GM21423 (cell line): Measurements from ENCODE around the gene C2CD4C.
"Not testable (repeated sequence)": the region's sequence is repeated elsewhere in the genome, so short reads cannot be mapped to it uniquely, and the experiment has no call there.

ENCODE experiments used
- ATAC-seq: cut with Tn5 transposase; IDR thresholded peaks from one replicate; pipeline ENCODE4 v1.9.1; 2021; ENCODE audit warnings: mild to moderate bottlenecking, moderate library complexity; ENCODE audit not compliant: unreplicated experiment

Gene C2CD4C

DNA sequence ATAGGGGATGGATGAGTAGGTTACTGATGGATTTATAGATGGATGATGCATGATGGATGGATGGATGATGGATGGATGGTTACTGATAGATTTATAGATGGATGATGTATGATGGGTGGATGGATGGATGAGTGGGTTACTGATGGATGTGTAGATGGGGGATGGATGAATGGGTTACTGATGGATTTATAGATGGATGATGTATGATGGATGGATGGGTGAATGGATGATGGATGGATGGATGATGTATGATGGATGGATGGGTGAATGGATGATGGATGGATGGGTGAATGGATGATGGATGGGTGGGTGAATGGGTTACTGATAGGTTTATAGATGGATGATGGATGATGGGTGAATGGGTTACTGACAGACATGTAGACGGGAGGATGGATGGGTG, 6.3 kb upstream of the C2CD4C start:
- no peak for ATAC-seq

DNA sequence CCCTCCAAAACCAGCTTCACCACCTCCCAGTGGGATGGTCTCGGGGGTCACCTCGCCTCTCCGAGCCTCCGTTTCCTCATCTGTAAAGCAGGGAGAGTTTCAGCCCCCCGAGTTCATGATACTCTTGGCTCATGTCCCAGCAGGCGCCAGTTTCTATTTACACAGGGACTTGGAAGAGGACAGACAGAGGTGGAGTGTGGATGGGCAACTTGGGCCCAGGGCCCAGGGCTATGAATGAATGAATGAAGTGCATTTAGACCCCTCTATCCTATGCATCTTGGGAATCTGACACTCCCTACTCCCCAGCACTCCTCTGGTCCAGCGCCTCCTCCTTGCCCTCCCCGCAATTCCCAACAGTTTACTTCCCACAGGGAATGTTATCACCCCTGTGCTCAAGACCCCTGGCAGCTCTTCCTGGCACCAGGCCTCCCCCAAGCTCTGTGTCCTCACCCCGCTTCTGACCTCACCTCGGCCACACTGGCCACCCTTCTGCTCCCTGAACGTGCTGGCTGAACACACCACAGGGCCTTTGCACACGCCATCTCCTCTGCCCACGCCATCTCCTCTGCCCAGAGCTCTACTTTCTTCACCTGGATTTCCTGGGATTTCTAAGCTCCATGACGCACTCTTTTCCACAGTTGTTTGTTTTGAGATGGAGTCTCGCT, 4.9 kb upstream of the C2CD4C start:
- ATAC-seq = no peak

DNA sequence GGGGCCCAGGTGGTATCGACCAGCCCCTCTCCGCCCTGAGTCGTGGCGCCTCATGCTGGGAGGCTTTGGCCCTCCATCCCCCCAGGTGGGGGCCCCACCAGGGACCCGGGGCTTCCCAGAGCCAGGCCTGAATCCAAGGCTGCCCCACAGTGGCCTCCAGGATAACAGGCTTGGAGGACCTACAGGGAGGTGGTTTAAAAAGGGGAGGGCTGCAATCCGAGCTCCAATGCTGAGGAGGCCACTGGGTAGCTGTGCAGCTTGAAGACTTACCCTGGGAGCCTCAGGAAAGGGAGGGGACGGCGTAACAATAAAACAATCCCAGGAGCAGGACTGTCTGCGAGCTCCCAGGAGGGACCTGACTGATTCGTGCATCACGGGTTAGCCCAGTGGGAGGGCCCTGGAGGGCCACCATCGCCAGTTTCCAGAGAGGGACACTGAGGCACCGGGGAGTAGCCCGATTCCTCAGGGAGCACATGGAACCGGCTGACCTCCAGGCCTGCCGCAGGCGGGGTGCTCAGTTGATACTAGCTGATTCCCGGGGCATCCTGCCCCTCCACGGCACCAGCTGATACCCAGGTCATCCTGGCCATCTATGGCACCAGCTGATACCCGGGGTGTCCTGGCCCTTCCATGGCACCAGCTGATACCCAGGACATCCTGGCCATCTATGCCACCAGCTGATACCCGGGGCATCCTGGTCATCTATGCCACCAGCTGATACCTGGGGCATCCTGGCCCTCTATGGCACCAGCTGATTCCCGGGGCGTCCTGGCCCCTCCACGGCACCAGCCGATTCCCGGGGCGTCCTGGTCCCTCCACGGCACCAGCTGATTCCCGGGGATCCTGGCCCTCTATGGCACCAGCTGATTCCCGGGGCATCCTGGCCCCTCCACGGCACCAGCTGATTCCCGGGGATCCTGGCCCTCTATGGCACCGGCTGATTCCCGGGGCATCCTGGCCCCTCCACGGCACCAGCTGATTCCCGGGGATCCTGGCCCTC, 3.7 kb upstream of the C2CD4C start:
- no peak for ATAC-seq

DNA sequence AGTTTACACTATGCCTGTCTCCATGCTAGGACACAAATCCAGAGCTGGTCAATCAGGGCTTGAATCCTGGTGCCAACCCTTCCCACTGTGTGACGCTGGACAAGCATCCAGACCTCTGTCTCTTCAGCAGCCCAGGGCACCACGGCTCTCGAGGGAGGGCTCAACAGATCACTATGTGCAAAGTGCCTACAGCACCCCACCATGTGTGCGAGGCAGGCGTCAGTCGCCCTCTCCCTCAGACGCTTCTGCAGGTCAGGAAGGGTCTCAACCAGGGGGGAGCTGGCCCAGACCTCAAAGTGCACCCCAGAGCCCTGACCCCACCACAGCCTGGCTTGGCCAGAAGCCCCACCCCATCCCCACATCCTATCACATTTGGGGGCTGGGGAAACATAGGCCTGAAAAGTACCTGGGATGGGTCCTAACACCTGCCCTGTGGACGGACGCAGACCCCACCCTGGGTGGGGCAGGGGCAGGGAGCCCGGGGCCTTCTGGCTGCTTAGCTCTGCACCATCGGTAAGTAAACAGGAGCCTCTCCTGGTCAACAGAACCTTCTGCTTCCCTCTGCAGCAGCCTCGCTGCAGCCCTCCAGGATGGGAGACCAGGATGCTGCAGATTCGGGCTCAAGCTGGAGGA, 2.9 kb upstream of the C2CD4C start:
- no peak for ATAC-seq

DNA sequence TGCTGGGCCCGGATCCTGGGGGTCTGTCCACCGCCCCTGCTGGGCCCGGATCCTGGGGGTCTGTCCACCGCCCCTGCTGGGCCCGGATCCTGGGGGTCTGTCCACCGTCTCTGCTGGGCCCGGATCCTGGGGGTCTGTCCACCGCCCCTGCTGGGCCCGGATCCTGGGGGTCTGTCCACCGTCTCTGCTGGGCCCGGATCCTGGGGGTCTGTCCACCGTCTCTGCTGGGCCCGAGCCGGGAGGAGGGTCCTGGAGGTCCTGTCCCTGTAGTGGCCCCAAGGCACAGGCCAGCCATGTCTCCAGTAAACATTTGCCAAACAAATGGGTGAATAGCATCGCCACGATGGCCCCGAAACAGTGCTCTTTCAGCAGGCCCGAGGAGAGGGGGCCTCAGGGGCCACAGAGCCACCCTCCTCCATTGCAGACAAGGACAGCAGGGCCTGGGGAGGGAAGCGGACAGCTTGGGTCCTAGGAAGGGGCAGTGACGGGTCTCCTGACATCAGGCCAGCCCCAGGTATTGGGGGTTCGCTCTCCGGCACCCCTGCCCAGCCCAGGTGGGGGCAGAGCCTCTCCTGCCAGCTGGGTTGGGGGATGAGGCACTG, 2.3 kb upstream of the C2CD4C start:
- ATAC-seq = not testable (repeated sequence)

DNA sequence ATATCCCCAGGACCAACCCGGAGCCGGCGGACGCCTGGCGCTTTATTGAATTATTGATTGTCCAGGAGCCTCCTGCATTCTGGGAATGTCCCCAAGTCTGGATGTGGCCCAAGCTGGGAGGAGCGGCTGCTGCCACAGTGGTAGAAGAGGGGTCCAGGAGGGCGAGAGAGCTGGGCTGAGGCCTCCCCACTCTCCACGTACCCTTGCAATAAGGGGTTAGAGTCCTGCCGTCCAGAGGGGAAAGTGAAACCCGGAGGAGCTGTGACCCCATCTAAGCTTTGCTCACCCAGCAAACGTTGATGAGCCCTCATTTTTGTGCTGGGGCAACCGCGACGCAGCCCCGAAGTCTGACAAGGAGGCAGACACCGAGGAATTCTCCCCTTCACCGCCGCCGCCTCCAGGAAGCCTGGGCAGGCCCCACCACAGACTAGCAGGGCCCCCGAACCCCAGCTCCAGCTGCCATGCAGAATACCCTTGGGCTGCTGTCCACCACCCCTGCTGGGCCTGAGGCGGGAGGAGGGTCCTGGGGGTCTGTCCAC, 1.4 kb upstream of the C2CD4C start:
- no peak for ATAC-seq

DNA sequence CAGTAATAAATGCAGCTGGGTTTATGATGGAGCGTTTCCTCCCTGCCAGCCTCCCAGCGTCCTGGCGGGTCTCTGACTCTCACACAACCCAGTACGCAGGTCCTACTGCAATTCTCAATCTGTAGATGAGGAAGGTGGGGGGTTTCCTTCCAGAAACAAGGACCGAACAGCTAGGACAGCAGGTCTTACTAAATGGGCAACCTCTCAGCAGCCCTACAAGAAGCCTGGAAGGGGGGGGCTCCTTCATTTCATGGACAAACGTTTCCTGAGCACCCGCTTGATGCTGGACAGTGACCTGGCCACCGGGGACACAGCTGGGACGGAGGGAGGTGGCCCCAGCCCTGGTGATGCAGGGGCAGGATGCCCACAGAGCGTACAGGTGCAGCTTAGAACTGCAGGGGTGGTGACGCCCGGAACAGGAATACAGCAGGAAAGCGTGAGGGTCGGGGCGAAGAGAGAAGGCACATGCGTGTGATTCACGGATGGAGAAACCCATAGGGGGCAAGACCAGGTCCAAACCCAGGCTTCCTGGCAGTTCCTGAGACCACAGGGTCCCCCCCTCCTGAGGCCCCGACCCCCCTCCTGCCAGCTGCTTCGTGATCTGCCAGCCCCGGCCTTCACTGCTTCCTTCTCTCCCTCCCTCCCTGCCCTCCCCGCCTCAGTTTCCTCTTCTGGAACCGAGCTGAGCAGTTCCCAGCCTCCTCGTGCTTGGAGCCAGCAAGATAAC, 732 bp upstream of the C2CD4C start:
- ATAC-seq = no peak

DNA sequence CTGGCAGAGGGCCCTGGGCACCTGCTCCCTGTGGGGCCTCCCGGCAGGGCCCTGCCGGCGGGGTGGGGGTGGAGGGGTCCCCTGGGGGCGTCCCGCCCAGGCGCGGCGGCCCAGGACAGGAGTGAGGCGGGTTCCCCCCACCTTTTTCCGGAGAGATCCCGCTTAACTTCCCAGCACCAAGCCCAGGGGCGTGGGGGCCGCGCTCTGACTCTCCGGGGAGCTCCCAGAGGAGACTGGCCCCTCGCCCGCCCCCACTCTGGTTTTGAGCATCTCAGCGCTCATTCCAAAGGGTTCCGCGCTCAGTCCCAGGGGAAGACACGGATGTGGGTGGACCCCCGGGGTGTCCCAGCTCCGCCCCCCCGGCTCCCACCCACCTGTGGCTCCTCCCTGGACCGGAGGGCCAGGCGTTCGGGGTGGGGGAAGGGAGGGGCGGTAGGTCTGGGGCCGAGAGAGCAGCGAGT, 476 bp downstream of the C2CD4C start:
- ATAC-seq = no peak

DNA sequence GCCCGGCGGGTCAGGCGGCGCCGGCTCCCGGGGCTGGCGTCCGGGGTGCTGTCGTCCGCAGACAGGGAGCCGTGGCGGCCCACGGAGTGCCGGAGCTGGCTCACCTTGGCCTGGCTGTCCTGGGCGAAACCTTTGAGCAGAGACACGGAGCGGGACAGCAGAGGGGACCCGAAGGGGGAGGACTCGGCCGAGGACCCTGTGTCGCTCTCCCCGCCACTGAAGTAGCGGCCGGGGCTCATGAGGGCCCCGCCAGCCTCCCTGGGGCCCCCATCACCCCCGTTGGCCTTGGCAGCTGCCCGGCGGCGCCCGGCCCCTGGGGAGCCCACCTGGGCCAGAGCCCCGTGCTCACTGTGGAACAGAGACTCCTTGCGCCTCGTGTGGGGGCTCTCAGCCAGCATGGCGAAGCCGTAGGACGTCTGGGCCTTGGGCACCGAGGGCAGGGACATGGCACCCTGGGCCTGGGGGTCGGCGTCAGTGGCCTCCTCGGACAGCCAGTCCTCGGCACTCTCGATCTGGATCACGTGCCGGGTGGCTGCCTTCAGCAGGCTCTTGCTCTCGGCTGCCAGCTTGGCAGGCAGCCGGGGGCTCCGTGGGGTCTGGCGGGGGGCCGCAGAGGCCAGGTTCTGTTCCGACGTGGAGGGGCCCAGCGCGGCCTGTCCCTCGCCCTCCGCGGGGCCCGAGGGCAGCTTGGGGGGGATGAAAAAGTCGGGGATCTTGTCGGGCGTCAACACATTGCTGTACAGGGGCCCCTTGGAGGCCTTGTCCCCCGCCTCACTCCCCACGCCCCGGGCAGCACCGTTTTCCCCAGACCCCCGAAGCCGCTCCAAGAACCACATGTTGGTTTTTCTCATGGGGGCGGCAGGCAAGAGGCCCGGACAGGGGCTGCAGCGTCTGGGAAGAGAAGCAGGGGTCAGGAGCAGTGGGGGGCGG, 1.2 kb downstream of the C2CD4C start:
- no peak for ATAC-seq

DNA sequence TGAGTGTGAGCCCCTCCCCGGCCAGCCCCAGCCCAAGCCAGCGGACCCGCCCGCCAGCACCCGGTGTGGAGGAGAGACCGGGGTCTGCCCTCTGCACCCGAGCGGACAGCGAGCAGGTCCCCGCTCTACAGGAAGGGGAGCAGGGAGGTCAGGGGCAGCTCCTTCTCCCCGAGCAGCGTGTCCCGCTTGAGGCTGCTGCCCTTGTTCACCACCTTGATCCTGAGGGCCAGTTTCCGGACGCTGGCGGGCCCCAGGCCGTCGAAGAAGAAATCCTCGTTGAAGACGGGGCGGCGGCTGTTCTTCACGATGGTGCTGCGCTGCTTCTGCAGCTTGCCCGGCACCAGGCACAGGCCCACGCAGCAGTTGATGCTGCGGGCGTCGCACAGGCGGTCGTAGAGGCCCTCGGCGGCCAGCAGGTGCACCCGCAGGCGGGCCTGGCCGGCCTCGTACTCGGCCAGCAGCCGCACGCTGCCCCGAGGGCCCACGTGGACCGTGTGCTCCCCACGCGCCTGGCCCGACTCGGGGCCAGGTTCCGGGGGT, 1.9 kb downstream of the C2CD4C start:
- no peak for ATAC-seq

DNA sequence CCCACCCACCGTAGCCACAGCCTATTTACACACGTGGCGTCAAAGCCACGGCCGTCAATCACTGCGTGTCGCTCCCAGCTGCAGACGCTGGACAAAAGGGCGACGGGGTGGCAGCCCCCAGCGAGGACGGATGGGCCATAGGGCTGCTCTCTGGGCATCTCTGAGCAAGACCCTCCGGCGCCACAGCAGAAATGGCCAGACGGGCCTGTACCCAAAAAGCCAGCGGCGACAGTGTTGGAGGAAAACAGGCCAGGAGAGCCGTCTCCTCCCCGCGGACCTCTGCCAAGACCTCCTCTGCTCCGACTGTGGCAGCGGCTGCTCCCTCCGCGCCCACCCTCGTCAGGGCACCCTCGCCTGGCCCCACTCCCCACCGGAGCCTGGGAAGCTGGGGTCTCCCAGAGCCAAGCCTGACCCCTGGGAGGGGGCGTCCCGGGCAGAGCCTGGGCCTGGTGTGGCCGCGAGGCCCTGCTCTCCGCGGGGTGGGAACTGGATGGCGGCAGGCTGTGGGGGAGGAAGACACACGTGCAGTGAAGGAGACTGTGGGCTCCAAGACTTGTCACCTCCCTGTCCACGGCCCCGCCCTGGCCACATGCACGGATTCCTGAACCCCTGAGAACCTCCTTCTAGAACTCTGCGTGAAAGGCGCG, 2.7 kb downstream of the C2CD4C start:
- ATAC-seq = no peak

DNA sequence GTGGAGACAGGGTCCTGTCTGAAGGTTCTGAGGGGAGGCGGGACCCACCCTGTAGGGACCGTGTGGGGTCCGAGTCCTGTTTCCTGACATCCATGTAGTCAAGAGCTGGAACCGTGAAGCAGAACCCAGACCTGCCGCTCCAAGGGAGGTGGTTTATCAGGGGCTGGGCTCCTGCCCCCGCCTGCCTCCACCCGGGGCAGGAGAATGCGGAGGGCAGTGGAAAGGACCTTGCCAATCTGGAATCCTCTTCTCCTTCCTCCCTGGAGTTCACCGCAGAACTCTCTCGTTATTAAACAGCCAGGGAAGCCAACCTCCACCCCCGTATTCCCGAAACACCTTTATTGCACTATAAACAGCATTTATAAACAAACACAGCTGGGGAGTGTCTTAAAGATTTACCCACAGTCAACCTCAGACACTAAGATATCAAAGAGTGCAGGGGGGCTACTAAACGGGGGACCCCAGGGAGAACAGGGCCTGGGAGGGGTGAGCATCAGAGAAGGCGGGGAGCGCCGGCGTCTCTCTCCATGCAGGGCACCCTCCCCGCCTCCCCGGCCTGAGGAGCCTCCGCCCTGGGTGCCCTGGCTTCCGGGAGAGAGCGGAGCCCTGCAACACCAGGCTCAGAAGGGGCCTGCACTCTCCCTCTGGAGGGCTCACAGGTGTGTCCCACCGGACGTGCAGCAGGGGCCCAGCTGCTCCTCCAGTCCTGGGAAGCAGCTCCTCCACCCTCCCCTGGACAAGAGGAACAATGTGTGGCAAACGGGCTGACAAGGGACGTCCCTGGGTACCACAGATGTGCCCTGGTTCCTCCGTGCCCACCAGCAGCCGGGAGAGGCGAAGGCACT, 3.6 kb downstream of the C2CD4C start:
- no peak for ATAC-seq

DNA sequence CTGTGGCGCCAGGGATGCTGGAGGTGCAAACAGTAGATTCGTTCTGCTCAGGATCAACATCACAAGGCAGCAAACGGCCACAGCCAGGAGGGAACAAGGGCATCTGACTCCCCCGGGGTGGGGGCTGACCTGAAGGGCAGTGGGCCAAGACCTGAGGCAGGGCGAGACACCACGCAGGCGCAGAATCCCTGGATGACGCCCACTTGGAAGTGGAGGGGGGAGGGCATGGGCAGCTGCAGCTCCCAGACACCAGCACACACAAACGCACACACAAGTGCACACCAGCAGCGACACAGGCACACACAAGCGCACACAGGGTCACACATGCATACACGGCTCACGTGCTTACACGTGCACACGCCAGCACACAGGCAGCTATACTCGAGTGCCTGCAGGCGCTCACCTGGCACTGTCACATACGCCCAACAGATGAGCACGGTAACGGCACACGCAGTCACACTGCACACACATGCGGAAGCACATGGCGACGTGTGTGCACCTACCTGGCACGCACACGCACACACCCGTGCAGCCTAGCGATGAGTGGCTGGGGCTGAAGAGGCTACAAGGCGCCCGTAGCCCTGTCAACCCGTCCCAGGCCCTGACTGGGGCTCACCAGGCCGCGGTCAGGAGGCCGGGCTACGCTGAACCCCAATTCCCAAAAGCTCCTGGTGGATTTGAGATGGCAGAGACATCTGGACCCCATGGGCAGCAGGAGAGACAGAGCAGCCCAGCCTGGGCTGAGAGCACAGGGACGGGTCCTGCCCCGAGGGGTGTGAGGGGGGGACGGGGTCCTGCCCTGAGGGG, 5.5 kb downstream of the C2CD4C start:
- ATAC-seq = no peak

DNA sequence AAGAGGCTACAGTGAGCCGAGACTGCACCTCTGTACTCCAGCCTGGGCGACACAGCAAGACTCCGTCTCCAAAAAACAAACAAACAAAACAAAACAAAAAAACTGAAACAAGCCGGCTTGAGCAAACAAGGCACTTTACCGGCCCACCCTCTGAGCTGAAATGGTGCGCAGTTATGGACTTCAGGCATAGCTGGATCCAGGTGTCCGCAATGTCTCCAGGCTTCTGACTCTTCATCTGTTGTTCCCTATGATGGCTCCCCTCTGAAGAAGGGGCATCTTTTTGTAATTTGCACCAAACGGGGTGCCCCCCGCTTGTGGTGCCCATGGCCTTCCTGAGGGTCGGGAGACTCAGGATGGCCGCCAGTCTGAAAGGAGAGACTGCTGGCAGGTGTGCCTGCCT, 6.2 kb downstream of the C2CD4C start:
- ATAC-seq = no peak

DNA sequence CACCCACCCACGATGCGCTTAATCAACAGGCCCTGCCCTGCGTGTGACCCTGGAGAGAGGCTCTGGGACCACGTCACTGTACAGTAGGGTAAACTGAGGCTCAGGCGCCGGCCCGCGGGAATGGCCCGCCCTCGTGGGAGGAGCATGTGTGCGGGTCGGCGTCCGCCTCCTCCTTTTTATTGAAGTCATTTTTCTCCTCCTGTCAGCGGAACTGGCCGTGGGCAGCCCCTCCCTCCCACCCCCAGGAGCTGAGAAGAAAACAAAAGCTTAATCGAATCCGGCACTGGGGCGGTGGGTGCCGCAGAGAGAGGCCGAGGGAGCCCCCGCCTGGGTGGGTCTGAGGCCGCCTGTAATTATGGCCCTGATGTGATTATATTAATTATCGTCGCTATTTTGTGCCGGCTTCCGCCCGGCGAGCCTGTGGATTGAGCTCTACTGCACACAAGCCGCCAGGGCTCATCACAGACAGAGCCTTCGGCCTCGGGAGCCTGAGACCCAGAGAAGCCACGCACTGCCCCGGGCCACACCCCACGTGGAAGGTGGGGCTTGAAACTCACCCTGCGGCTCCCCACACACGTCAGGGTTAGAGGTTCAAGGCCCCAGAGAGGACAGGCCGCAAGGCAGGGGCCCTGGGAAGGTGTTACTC, 7.0 kb downstream of the C2CD4C start:
- ATAC-seq = no peak
